ENCODE data around the gene CSMD2. TPM values are rescaled to one million over a fixed set of nuclear protein-coding genes. Genes with fewer than 3 reads are reported as not detected.

CSMD2 gene
- total RNA-seq, 4 donors from 2014 or later, result 0.60 to 2.5 (median 1.2) TPM

DNA sequence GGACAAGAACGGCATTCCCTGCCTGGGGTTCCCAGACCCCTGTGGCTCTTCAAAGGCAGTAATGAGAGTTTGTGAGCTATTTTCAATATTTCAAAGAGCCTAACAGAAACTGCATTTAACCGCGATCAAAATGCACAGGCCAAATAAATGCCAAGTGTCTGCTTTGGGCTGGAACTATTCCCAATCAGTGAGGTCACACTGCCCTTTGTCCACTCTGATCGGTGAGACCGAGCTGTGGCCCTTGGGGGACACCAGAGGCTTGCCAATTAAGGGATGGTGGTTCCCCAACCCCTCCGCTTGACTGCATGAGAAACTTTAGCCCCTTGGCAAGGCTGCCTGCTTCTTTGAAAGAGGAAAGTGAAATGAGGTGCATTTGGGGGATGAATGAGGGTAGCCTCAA lies 20.3 kb downstream of the CSMD2 start:
- 37 to 59% methylated on average over 6 of the region's 6 CpGs for WGBS, 2 donors
- Histone ChIP-seq H3K27ac (no peak overlapping the region), H3K27me3 (no peaks in the 10 kb centered on the region), H3K4me1 (no peaks in the 10 kb centered on the region), H3K4me3 (no peak overlapping the region), H3K36me3 (no peaks in the 10 kb centered on the region), H3K9me3 (no peaks in the 10 kb centered on the region)
- DNase-seq (ENCODE audit: low spot score in 2 of 2), result no peak
- TF ChIP-seq EP300 (IDR thresholded peaks at IDR 0.05), result no peak
- TF ChIP-seq POLR2A (IDR thresholded peaks at IDR 0.05), result no peak
- TF ChIP-seq, protein P1, sequence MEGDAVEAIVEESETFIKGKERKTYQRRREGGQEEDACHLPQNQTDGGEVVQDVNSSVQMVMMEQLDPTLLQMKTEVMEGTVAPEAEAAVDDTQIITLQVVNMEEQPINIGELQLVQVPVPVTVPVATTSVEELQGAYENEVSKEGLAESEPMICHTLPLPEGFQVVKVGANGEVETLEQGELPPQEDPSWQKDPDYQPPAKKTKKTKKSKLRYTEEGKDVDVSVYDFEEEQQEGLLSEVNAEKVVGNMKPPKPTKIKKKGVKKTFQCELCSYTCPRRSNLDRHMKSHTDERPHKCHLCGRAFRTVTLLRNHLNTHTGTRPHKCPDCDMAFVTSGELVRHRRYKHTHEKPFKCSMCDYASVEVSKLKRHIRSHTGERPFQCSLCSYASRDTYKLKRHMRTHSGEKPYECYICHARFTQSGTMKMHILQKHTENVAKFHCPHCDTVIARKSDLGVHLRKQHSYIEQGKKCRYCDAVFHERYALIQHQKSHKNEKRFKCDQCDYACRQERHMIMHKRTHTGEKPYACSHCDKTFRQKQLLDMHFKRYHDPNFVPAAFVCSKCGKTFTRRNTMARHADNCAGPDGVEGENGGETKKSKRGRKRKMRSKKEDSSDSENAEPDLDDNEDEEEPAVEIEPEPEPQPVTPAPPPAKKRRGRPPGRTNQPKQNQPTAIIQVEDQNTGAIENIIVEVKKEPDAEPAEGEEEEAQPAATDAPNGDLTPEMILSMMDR (IDR thresholded peaks at IDR 0.05), result no peak

DNA sequence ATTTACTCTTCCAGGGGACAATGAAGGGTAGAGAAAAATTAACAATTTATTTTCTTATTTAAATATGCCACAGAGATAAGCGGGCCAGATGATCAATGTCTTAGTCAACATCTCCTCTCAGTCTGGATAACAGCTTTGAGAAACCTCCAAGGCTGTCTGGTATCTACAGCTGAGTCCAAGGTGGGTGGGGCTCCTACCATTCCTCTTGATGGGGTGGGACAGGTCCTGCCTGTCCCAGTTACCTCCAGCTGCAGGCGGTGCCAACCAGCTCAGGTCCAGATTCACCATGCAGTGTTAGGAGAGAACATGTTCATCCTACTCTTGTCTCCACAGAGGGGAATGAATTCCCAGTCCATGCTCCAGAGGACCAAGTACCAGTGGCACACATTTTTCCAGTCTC lies 21.1 kb downstream of the CSMD2 start:
- H3K36me3 ChIP-seq, result no peaks in the 10 kb centered on the region
- no peaks in the 10 kb centered on the region for H3K9me3 ChIP-seq
- H3K27ac ChIP-seq, result no peak overlapping the region
- H3K4me1 ChIP-seq, result no peaks in the 10 kb centered on the region
- WGBS, 2 donors, result 86 to 95% methylated on average over 2 of the region's 2 CpGs
- H3K4me3 ChIP-seq, result no peak overlapping the region
- H3K27me3 ChIP-seq, result no peaks in the 10 kb centered on the region
- TF ChIP-seq POLR2A (IDR thresholded peaks at IDR 0.05) (no peak), EP300 (IDR thresholded peaks at IDR 0.05) (no peak)
- TF ChIP-seq, protein P1 (IDR thresholded peaks at IDR 0.05), result no peak
- DNase-seq (ENCODE audit: low spot score in 2 of 2), result no peak

DNA sequence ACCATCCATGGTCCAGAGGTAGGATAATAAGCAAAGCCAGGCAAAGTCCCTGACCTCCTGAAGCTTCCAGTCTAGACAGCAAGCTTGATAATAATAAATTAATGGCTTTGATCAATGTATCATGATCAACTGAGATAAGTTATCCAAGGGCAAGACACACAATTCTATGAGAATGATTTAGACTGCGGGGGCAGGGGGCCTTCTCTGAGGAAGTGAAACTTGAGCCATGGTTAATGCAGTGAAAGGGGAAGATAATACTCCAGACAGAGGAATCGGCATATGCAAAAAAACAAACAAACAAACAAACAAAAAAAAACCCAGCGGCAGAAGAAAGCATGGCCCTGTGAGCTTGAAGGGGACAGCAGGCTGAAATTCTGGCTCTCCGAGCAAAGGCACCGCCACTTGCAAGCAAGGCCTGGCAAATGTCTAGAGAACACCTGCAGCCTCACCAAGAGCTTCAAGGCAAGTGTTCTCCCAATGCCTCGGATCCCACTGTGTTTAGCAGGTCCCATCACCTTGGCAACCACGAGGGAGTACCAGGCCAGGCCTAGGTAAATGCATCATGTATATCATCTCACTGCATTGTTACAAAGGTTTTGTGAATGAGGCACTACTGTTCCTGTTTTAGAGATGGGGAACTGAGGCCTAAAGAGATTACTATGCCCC lies 24.9 kb downstream of the CSMD2 start:
- DNase-seq (ENCODE audit: low spot score in 2 of 2), result no peak
- Histone ChIP-seq H3K9me3 (no peaks in the 10 kb centered on the region), H3K4me1 (no peaks in the 10 kb centered on the region), H3K4me3 (no peak overlapping the region), H3K36me3 (no peaks in the 10 kb centered on the region), H3K27me3 (no peaks in the 10 kb centered on the region), H3K27ac (no peak overlapping the region)
- TF ChIP-seq, protein P1 (IDR thresholded peaks at IDR 0.05), result no peak
- TF ChIP-seq EP300 (IDR thresholded peaks at IDR 0.05), result no peak
- TF ChIP-seq POLR2A (IDR thresholded peaks at IDR 0.05), result no peak
- 54 to 65% methylated on average over 7 of the region's 7 CpGs for WGBS, 2 donors

DNA sequence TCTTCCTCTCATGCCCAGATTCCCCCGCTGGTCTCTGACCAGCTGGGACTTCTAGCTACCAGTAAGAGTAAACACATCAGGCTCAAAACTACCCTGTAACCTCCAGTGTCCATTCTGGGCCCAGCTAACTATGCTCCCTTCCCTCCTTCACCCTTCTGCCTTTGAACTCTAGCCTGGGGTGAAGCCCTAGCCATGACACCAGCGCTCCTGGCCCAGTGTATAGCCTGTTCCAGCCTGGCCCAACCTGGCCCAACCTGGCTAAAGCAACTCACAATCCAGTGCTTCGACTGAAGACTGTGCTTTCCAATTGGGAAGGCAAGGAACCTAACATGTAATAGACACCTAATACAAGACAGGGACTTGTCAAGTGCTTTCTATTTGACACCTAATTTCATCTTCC lies 27.6 kb downstream of the CSMD2 start:
- WGBS, 2 donors, result 77 to 78% methylated on average over 3 of the region's 3 CpGs
- no peak overlapping the region for H3K4me3 ChIP-seq
- no peak for DNase-seq (ENCODE audit: low spot score in 2 of 2)
- no peaks in the 10 kb centered on the region for H3K4me1 ChIP-seq
- no peaks in the 10 kb centered on the region for H3K9me3 ChIP-seq
- H3K27me3 ChIP-seq, result no peaks in the 10 kb centered on the region
- no peak overlapping the region for H3K27ac ChIP-seq
- TF ChIP-seq, protein P1 (IDR thresholded peaks at IDR 0.05), result no peak
- TF ChIP-seq POLR2A (IDR thresholded peaks at IDR 0.05) (no peak), EP300 (IDR thresholded peaks at IDR 0.05) (no peak)
- H3K36me3 ChIP-seq, result no peaks in the 10 kb centered on the region

DNA sequence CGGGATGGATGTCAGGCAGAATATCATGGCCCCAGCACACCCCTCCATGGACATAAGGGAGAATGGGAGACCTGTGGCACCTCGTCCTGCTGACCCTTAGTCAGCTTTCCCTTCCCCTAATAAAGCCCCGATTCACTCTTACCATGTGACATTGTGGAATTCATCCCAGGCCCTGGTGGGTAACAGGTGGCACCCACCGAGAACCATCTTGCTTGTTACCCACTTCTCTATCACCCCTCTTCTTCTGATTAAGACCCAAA lies 32.9 kb downstream of the CSMD2 start:
- Histone ChIP-seq H3K27me3 (no peaks in the 10 kb centered on the region), H3K27ac (no peak overlapping the region), H3K4me3 (no peak overlapping the region), H3K36me3 (no peaks in the 10 kb centered on the region), H3K9me3 (no peaks in the 10 kb centered on the region), H3K4me1 (no peaks in the 10 kb centered on the region)
- 78 to 92% methylated on average over 4 of the region's 4 CpGs for WGBS, 2 donors
- no peak for DNase-seq (ENCODE audit: low spot score in 2 of 2)
- no peak for TF ChIP-seq EP300 (IDR thresholded peaks at IDR 0.05)
- TF ChIP-seq, protein P1 (IDR thresholded peaks at IDR 0.05), result no peak
- no peak for TF ChIP-seq POLR2A (IDR thresholded peaks at IDR 0.05)
